HG03280 (cell line): Measurements from ENCODE around the gene IL1RAPL2.
"Not testable (repeated sequence)": the region's sequence is repeated elsewhere in the genome, so short reads cannot be mapped to it uniquely, and the experiment has no call there.

ENCODE experiments used
- ATAC-seq: cut with Tn5 transposase; IDR thresholded peaks from one replicate; pipeline ENCODE4 v1.9.1; 2021; ENCODE audit warnings: mild to moderate bottlenecking, moderate library complexity; ENCODE audit not compliant: unreplicated experiment

IL1RAPL2 gene

GRCh38 chrX:104852241-104852640 is 286.2 kb downstream of the IL1RAPL2 start:
- no peak for ATAC-seq

- no peak for ATAC-seq
These were observed 288.2 kb downstream of the IL1RAPL2 start for GRCh38 chrX:104854188-104854587.

GRCh38 chrX:104854790-104855340 is 288.9 kb downstream of the IL1RAPL2 start:
- no peak for ATAC-seq

GRCh38 chrX:104863466-104863865 is 297.5 kb downstream of the IL1RAPL2 start:
- no peak for ATAC-seq

GRCh38 chrX:104864296-104864695 is 298.3 kb downstream of the IL1RAPL2 start:
- no peak for ATAC-seq

GRCh38 chrX:104877504-104877903 is 311.5 kb downstream of the IL1RAPL2 start:
- ATAC-seq: no peak

- ATAC-seq: no peak
These were observed 336.1 kb downstream of the IL1RAPL2 start for GRCh38 chrX:104902070-104902469.

- not testable (repeated sequence) for ATAC-seq
These were observed 343.7 kb downstream of the IL1RAPL2 start for GRCh38 chrX:104909694-104910093.

- ATAC-seq: no peak
These were observed 347.3 kb downstream of the IL1RAPL2 start for GRCh38 chrX:104913348-104913747.

- ATAC-seq: not testable (repeated sequence)
These were observed 348.7 kb downstream of the IL1RAPL2 start for GRCh38 chrX:104914686-104915085.

GRCh38 chrX:104918122-104918521 is 352.1 kb downstream of the IL1RAPL2 start:
- ATAC-seq: no peak

GRCh38 chrX:104921584-104922205 is 355.7 kb downstream of the IL1RAPL2 start:
- ATAC-seq: no peak

GRCh38 chrX:104922206-104922621 is 356.2 kb downstream of the IL1RAPL2 start:
- ATAC-seq: peak; percentile 99

GRCh38 chrX:104929324-104929723 is 363.3 kb downstream of the IL1RAPL2 start:
- ATAC-seq: no peak

- no peak for ATAC-seq
These were observed 369.6 kb downstream of the IL1RAPL2 start for GRCh38 chrX:104935581-104935980.

- ATAC-seq: no peak
These were observed 387.3 kb downstream of the IL1RAPL2 start for GRCh38 chrX:104953251-104953650.

- ATAC-seq: no peak
These were observed 395.9 kb downstream of the IL1RAPL2 start for GRCh38 chrX:104961926-104962325.

GRCh38 chrX:104968241-104968640 is 402.2 kb downstream of the IL1RAPL2 start:
- ATAC-seq: no peak

GRCh38 chrX:104972737-104973136 is 406.7 kb downstream of the IL1RAPL2 start:
- ATAC-seq: no peak

- ATAC-seq: no peak
These were observed 421.1 kb downstream of the IL1RAPL2 start for GRCh38 chrX:104987063-104987462.

- ATAC-seq: no peak
These were observed 422.0 kb downstream of the IL1RAPL2 start for GRCh38 chrX:104988038-104988437.

GRCh38 chrX:104995546-104995945 is 429.5 kb downstream of the IL1RAPL2 start:
- no peak for ATAC-seq

GRCh38 chrX:105006103-105006502 is 440.1 kb downstream of the IL1RAPL2 start:
- no peak for ATAC-seq
